H1 (cell line): Measurements from ENCODE around the gene GPR35. TPM values are rescaled to one million over a fixed set of nuclear protein-coding genes. Genes with fewer than 3 reads are reported as not detected.

Experiments used
- CTCF ChIA-PET: fragments of 300-600 bp; sonication (Branson Sonifier 250); formaldehyde crosslinking; loops from one replicate; lab custom pipeline; 2021; ENCODE audit not compliant: partially characterized antibody; lab: Charles Lee
- POLR2A ChIA-PET: fragments of 300-600 bp; sonication (Branson Sonifier 250); formaldehyde crosslinking; loops from one replicate; lab custom pipeline; 2021; ENCODE audit warnings: inconsistent platforms; ENCODE audit not compliant: partially characterized antibody; lab: Charles Lee
- DNase-seq, 2 experiments: peaks; one replicate each; pipeline versions ENCODE4 v3.0.0 to v3.0.0-alpha.2; 2010 to 2022; ENCODE audit warnings: low spot score in 2 of 2, low read depth in 1 of 2, mixed read lengths in 1 of 2
- FAIRE-seq: peaks from 2 replicates; lab custom pipeline; 2011; peaks lifted over from hg19 to GRCh38; lab: Jason Lieb, UNC
- H2AFZ ChIP-seq: 2 replicates; pipeline ENCODE4 v1.8.1; 2012; ENCODE audit warnings: low read length, inconsistent platforms
- H2AK5ac ChIP-seq: 2 replicates; pipeline ENCODE4 v1.6.1; 2013; ENCODE audit warnings: low read depth, low read length
- H2BK120ac ChIP-seq: replicated peaks from 2 replicates; pipeline ENCODE3; 2013; ENCODE audit warnings: low read depth, low read length, inconsistent platforms
- H2BK12ac ChIP-seq: 2 replicates; pipeline ENCODE4 v1.6.1; 2013; ENCODE audit warnings: low read depth, low read length
- H2BK15ac ChIP-seq: 2 replicates; pipeline ENCODE4 v1.6.1; 2013; ENCODE audit warnings: low read length
- H2BK20ac ChIP-seq: 2 replicates; pipeline ENCODE4 v1.6.1; 2013; ENCODE audit warnings: low read length
- H2BK5ac ChIP-seq: 2 replicates; pipeline ENCODE4 v1.6.1; 2013; ENCODE audit warnings: low read depth, low read length
- H3K14ac ChIP-seq: 2 replicates; pipeline ENCODE4 v1.6.1; 2013; ENCODE audit warnings: inconsistent platforms; ENCODE audit not compliant: insufficient read length
- H3K18ac ChIP-seq: 2 replicates; pipeline ENCODE4 v1.6.1; 2013; ENCODE audit warnings: low read length; ENCODE audit errors: extremely low read depth
- H3K23ac ChIP-seq: 2 replicates; pipeline ENCODE4 v1.6.1; 2013; ENCODE audit warnings: inconsistent platforms; ENCODE audit not compliant: insufficient read length
- H3K23me2 ChIP-seq: 2 replicates; pipeline ENCODE4 v1.6.1; 2013; ENCODE audit warnings: low read depth, low read length
- H3K27ac ChIP-seq: 2 replicates; pipeline ENCODE4 v1.6.1; 2011; ENCODE audit warnings: low read depth, low read length, inconsistent platforms
- H3K27me3 ChIP-seq, 4 experiments: replicated peaks in 1 of 4; 1 replicate in 1 of 4; 2 replicates in 3 of 4; pipeline versions ENCODE4 v1.6.1 to v1.8.1; 2011 to 2013; ENCODE audit warnings: low read length in 3 of 4, mild to moderate bottlenecking in 3 of 4, inconsistent platforms in 2 of 4, mixed read lengths in 2 of 4, moderate library complexity in 1 of 4; ENCODE audit not compliant: control insufficient read depth in 3 of 4, insufficient read depth in 3 of 4; ENCODE audit errors: extremely low read depth in 1 of 4
- H3K36me3 ChIP-seq, 4 experiments: 2 replicates each; pipeline versions ENCODE4 v1.6.1 to v1.8.1; 2011 to 2013; ENCODE audit warnings: mild to moderate bottlenecking in 4 of 4, low read length in 3 of 4, moderate library complexity in 2 of 4, control low read depth in 1 of 4, inconsistent platforms in 1 of 4; ENCODE audit not compliant: insufficient read depth in 4 of 4, control insufficient read depth in 2 of 4
- H3K4ac ChIP-seq: replicated peaks from 2 replicates; pipeline ENCODE3; 2013; ENCODE audit warnings: low read length, low read depth, mixed read lengths, inconsistent platforms; ENCODE audit not compliant: insufficient read length
- H3K4me1 ChIP-seq, 4 experiments: replicated peaks in 1 of 4; 1 replicate in 1 of 4; 2 replicates in 3 of 4; pipeline versions ENCODE4 v1.6.1 to v1.8.1; 2011 to 2013; ENCODE audit warnings: low read length in 3 of 4, inconsistent platforms in 2 of 4, mixed read lengths in 1 of 4; ENCODE audit not compliant: insufficient read depth in 4 of 4, control insufficient read depth in 3 of 4
- H3K4me2 ChIP-seq, 2 experiments: 2 replicates each; pipeline versions ENCODE4 v1.6.1 to v1.8.1; 2011 to 2013; ENCODE audit warnings: low read depth in 2 of 2, low read length in 2 of 2, control low read depth in 1 of 2, inconsistent platforms in 1 of 2, mild to moderate bottlenecking in 1 of 2; ENCODE audit not compliant: insufficient read depth in 1 of 2
- H3K4me3 ChIP-seq, 4 experiments: fragments of 200-600, 300-600 bp in 1 of 4; sonication (generic), shearing (Covaris generic), sonication (Bioruptor Twin) in 1 of 4; 2 replicates each; pipeline versions ENCODE4 v1.5.1 to v1.8.1; 2011 to 2016; ENCODE audit warnings: low read length in 4 of 4, low read depth in 3 of 4, control low read depth in 2 of 4, inconsistent platforms in 2 of 4, mild to moderate bottlenecking in 2 of 4, mixed read lengths in 1 of 4, moderate library complexity in 1 of 4; ENCODE audit not compliant: insufficient read depth in 2 of 4; ENCODE audit errors: extremely low read depth in 1 of 4
- H3K56ac ChIP-seq: replicated peaks from 2 replicates; pipeline ENCODE3; 2013; ENCODE audit warnings: low read depth, mild to moderate bottlenecking, mixed read lengths, low read length, inconsistent platforms; ENCODE audit not compliant: insufficient read length
- H3K79me1 ChIP-seq: 2 replicates; pipeline ENCODE4 v1.6.1; 2013; ENCODE audit warnings: low read depth, low read length, control low read depth
- H3K79me2 ChIP-seq, 2 experiments: 2 replicates each; pipeline versions ENCODE4 v1.6.1 to v1.8.1; 2012 to 2013; ENCODE audit warnings: low read length in 2 of 2, mild to moderate bottlenecking in 2 of 2, inconsistent platforms in 1 of 2; ENCODE audit not compliant: insufficient read depth in 2 of 2, control insufficient read depth in 1 of 2
- H3K9ac ChIP-seq, 4 experiments: replicated peaks in 1 of 4; 1 replicate in 1 of 4; 2 replicates in 3 of 4; pipeline versions ENCODE4 v1.6.1 to v1.8.1; 2011 to 2013; ENCODE audit warnings: low read depth in 3 of 4, low read length in 3 of 4, control low read depth in 2 of 4, mild to moderate bottlenecking in 2 of 4, moderate library complexity in 2 of 4, inconsistent platforms in 1 of 4; ENCODE audit errors: extremely low read depth in 1 of 4
- H3K9me3 ChIP-seq, 2 experiments: 2 replicates each; pipeline versions ENCODE4 v1.6.1 to v1.8.1; 2012 to 2013; ENCODE audit warnings: mild to moderate bottlenecking in 2 of 2, moderate library complexity in 2 of 2, control low read depth in 1 of 2, inconsistent platforms in 1 of 2, low read depth in 1 of 2, low read length in 1 of 2, mixed read lengths in 1 of 2; ENCODE audit not compliant: insufficient read depth in 2 of 2
- H4K20me1 ChIP-seq, 2 experiments: replicated peaks in 1 of 2; 2 replicates each; pipeline versions ENCODE3 to v1.8.1; 2011 to 2013; ENCODE audit warnings: inconsistent platforms in 2 of 2, low read length in 2 of 2, mild to moderate bottlenecking in 1 of 2; ENCODE audit not compliant: insufficient read depth in 2 of 2, control insufficient read depth in 1 of 2
- H4K5ac ChIP-seq: 2 replicates; pipeline ENCODE4 v1.6.1; 2013; ENCODE audit warnings: low read length, low read depth, mixed read lengths, inconsistent platforms; ENCODE audit not compliant: insufficient read length
- H4K8ac ChIP-seq: 2 replicates; pipeline ENCODE4 v1.8.0; 2013; ENCODE audit warnings: mild to moderate bottlenecking, moderate library complexity, low read length, inconsistent platforms; ENCODE audit not compliant: insufficient read depth; ENCODE audit errors: extremely low read depth
- H4K91ac ChIP-seq: replicated peaks from 2 replicates; pipeline ENCODE3; 2013; ENCODE audit warnings: low read length, mixed read lengths, inconsistent platforms; ENCODE audit not compliant: insufficient read length
- BRCA1 ChIP-seq: IDR thresholded peaks from 2 replicates; pipeline ENCODE4 v1.6.1; 2012; ENCODE audit warnings: low read depth, low read length, improper control_type of control experiment
- EGR1 ChIP-seq: IDR thresholded peaks from 2 replicates; pipeline ENCODE4 v1.6.1; 2011; ENCODE audit warnings: low read depth, low read length, borderline replicate concordance
- GABPA ChIP-seq: IDR thresholded peaks from 2 replicates; pipeline ENCODE4 v1.6.1; 2011; ENCODE audit warnings: mild to moderate bottlenecking, low read length, moderate library complexity, borderline replicate concordance; ENCODE audit not compliant: insufficient read depth
- GTF2F1 ChIP-seq: IDR thresholded peaks from 2 replicates; pipeline ENCODE4 v1.6.1; 2012; ENCODE audit warnings: low read depth, low read length, improper control_type of control experiment, borderline replicate concordance
- KDM1A ChIP-seq: fragments of 200-600, 300-600 bp; sonication (generic); IDR thresholded peaks from 2 replicates; pipeline ENCODE4 v1.7.1; 2016; ENCODE audit warnings: mild to moderate bottlenecking, low read length, borderline replicate concordance
- POLR2AphosphoS5 ChIP-seq: IDR thresholded peaks from 2 replicates; pipeline ENCODE4 v1.6.1; 2011; ENCODE audit warnings: low read depth, low read length
- RBBP5 ChIP-seq: IDR thresholded peaks from 2 replicates; pipeline ENCODE4 v1.7.1; 2012; ENCODE audit warnings: low read depth, mild to moderate bottlenecking, inconsistent platforms, low read length, moderate library complexity, borderline replicate concordance
- RFX5 ChIP-seq: IDR thresholded peaks from 2 replicates; pipeline ENCODE4 v1.6.1; 2011; ENCODE audit warnings: low read depth, low read length, improper control_type of control experiment, borderline replicate concordance
- SIN3A ChIP-seq, 2 experiments: IDR thresholded peaks in 1 of 2; conservative IDR thresholded peaks in 1 of 2; 2 replicates each; pipeline ENCODE4 v1.6.1; 2011 to 2012; ENCODE audit warnings: low read length in 2 of 2, improper control_type of control experiment in 1 of 2, low read depth in 1 of 2, mild to moderate bottlenecking in 1 of 2
- SIX5 ChIP-seq: IDR thresholded peaks from 2 replicates; pipeline ENCODE4 v1.6.1; 2011; ENCODE audit warnings: mild to moderate bottlenecking, low read depth, low read length
- SP1 ChIP-seq: IDR thresholded peaks from 2 replicates; pipeline ENCODE4 v1.6.1; 2011; ENCODE audit warnings: low read depth, low read length
- TBP ChIP-seq: IDR thresholded peaks from 2 replicates; pipeline ENCODE4 v1.6.1; 2011; ENCODE audit warnings: low read depth, low read length, improper control_type of control experiment
- WGBS, 2 experiments: shearing (Covaris generic) in 1 of 2; methylation state at CpG; one replicate each; pipeline versions ENCODE4 v1.1.6 to v1.1.7; 2013 to 2015; ENCODE audit warnings: low lambda C conversion rate in 2 of 2, mixed read lengths in 2 of 2, inconsistent platforms in 1 of 2, low coverage in 1 of 2, missing lambda C conversion rate in 1 of 2; ENCODE audit not compliant: insufficient replicate concordance in 2 of 2, insufficient coverage in 1 of 2, insufficient read length in 1 of 2; ENCODE audit errors: extremely low coverage in 1 of 2, missing lambda C conversion rate in 1 of 2; 5-methylcytosine and 5-hydroxymethylcytosine counted together
- polyA plus RNA-seq, 7 experiments: library from polyadenylated mRNA; depleted of rRNA in 3 of 7; stranded (reverse) in 5 of 7; unstranded in 2 of 7; fragments of >200 nt in 5 of 7; fragments of 200-250 nt in 2 of 7; gene quantifications; 1 replicate in 5 of 7; 2 replicates in 1 of 7; 4 replicates in 1 of 7; pipeline versions ENCODE4 v1.2.1 to v1.2.3, GENCODE V29; 2011 to 2013; ENCODE audit warnings: missing spikeins in 2 of 7, mixed read lengths in 2 of 7
- total RNA-seq: library from RNA; stranded (reverse); fragmentation: NEBNext Ultra II Directional; extraction: Animal tissue kit (Norgen Biotek cat#: 25700); gene quantifications from 2 replicates; pipeline ENCODE4 v1.2.1, GENCODE V29; 2021
- TF ChIP-seq, protein P1 (sequence below): IDR thresholded peaks from 2 replicates; pipeline ENCODE4 v1.6.1; 2011; ENCODE audit warnings: low read length, improper control_type of control experiment

Gene GPR35
- total and polyA plus RNA-seq, 2 of the 8 experiments (the other 6 are each of a cell fraction or from before 2014, with no cell fraction given): 0.47 TPM; not detected in 1

DNA sequence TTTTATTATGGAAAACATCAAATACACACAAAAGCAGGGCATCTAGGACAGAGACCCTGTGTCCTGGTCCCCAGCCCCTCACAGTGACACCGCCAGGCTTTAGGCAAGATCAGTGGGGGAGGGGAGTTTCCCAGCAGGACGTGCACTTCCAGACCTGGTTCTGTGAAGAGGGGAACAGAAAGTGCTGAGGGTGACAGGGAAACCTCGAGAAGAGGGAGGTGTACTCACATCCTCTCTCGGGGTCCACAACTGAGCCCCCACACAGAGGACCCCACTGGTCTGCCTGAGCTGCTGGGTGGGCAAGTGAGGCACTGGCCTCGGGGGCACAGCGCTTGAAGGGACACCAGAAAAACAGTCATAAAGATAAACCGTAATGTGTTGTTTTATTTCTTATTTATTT lies 4.4 kb upstream of the GPR35 start:
- Histone ChIP-seq H4K5ac (no peak overlapping the region), H3K23me2 (no peaks in the 10 kb centered on the region), H3K4me2 (no peak overlapping the region), H3K27ac (no peak overlapping the region), H3K79me1 (no peaks in the 10 kb centered on the region), H3K9ac (no peak overlapping the region), H2BK20ac (no peak overlapping the region), H4K8ac (no peak overlapping the region), H3K36me3 (no peaks in the 10 kb centered on the region), H3K27me3 (no peaks in the 10 kb centered on the region), H4K91ac (no peak overlapping the region), H3K4me3 (no peak overlapping the region), H2BK120ac (no peak overlapping the region), H3K4me1 (peaks cover 0 to 6% (median 1%) of the 10 kb centered on the region in 4 experiments; a peak in 3 of 7 replicates), H2AK5ac (no peak overlapping the region), H3K14ac (no peak overlapping the region), H3K56ac (no peak overlapping the region), H3K18ac (no peak overlapping the region), H2BK15ac (no peak overlapping the region), H4K20me1 (no peaks in the 10 kb centered on the region), H2BK12ac (no peak overlapping the region), H3K4ac (no peak overlapping the region), H2AFZ (no peak overlapping the region), H3K9me3 (peaks cover 25% of the 10 kb centered on the region in 2 experiments), H2BK5ac (no peak overlapping the region), H3K23ac (no peak overlapping the region), H3K79me2 (no peaks in the 10 kb centered on the region)
- POLR2A ChIA-PET: interaction anchor here (1.0 kb wide), 1 partner anchor 93 kb away, joined by 3 read pairs; no protein-coding TSS in a partner anchor
- DNase-seq (no peak), FAIRE-seq (no peak)
- CTCF ChIA-PET: interaction anchor here (0.5 to 1.7 kb wide), 4 partner anchors 9 to 32 kb away, joined by 3 to 4 read pairs (median 4); no protein-coding TSS in a partner anchor
- WGBS, 2 experiments: 89% methylated on average over 6 of the region's 7 CpGs; no CpG with 5 or more reads in 1 of the 2 experiments
- TF ChIP-seq TBP (no peak), RFX5 (no peak), BRCA1 (no peak), KDM1A (no peak), GABPA (no peak), SIN3A (conservative IDR thresholded peaks at IDR 0.05 in 1 of 2, IDR thresholded peaks at IDR 0.05 in 1 of 2; ENCODE audit: low read depth in 1 of 2, low read length in 2 of 2) (no peak), RBBP5 (no peak), EGR1 (no peak), GTF2F1 (no peak), SIX5 (no peak), POLR2AphosphoS5 (no peak), SP1 (no peak)
- TF ChIP-seq, protein P1, sequence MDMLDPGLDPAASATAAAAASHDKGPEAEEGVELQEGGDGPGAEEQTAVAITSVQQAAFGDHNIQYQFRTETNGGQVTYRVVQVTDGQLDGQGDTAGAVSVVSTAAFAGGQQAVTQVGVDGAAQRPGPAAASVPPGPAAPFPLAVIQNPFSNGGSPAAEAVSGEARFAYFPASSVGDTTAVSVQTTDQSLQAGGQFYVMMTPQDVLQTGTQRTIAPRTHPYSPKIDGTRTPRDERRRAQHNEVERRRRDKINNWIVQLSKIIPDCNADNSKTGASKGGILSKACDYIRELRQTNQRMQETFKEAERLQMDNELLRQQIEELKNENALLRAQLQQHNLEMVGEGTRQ: no peak
